LNCaP clone FGC (cell line): ENCODE measurements around the gene GRIN2C.

ENCODE experiments used
- DNase-seq: peaks from one replicate; pipeline ENCODE4 v3.0.0-alpha.2; 2011; ENCODE audit warnings: low read depth
- H3K4me3 ChIP-seq: 2 replicates; pipeline ENCODE4 v1.5.1; 2011; ENCODE audit warnings: mild to moderate bottlenecking, low read depth, low read length, control low read depth
- TF ChIP-seq, protein P1 (sequence below): IDR thresholded peaks from 2 replicates; pipeline ENCODE4 v1.5.1; 2012; ENCODE audit warnings: mild to moderate bottlenecking; ENCODE audit not compliant: control insufficient read depth, insufficient read depth; ENCODE audit errors: extremely low read depth

Gene GRIN2C

DNA sequence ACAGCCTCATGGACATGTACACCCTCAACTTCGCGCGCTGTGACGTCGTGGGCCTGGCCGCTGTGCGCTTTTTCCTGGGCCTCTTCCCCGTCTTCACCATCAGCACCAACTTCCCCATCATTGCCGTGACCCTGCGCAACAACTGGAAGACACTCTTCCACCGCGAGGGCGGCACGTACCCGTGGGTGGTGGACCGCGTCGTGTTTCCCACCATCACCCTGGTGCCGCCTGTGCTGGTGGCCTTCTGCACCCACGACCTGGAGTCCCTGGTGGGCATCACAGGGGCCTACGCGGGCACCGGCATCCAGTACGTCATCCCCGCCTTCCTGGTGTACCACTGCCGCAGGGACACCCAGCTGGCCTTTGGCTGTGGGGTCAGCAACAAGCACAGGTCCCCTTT lies 23.5 kb downstream of the GRIN2C start:
- DNase-seq = no peak
- no peak overlapping the region for H3K4me3 ChIP-seq
- TF ChIP-seq, protein P1, sequence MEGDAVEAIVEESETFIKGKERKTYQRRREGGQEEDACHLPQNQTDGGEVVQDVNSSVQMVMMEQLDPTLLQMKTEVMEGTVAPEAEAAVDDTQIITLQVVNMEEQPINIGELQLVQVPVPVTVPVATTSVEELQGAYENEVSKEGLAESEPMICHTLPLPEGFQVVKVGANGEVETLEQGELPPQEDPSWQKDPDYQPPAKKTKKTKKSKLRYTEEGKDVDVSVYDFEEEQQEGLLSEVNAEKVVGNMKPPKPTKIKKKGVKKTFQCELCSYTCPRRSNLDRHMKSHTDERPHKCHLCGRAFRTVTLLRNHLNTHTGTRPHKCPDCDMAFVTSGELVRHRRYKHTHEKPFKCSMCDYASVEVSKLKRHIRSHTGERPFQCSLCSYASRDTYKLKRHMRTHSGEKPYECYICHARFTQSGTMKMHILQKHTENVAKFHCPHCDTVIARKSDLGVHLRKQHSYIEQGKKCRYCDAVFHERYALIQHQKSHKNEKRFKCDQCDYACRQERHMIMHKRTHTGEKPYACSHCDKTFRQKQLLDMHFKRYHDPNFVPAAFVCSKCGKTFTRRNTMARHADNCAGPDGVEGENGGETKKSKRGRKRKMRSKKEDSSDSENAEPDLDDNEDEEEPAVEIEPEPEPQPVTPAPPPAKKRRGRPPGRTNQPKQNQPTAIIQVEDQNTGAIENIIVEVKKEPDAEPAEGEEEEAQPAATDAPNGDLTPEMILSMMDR = no peak

DNA sequence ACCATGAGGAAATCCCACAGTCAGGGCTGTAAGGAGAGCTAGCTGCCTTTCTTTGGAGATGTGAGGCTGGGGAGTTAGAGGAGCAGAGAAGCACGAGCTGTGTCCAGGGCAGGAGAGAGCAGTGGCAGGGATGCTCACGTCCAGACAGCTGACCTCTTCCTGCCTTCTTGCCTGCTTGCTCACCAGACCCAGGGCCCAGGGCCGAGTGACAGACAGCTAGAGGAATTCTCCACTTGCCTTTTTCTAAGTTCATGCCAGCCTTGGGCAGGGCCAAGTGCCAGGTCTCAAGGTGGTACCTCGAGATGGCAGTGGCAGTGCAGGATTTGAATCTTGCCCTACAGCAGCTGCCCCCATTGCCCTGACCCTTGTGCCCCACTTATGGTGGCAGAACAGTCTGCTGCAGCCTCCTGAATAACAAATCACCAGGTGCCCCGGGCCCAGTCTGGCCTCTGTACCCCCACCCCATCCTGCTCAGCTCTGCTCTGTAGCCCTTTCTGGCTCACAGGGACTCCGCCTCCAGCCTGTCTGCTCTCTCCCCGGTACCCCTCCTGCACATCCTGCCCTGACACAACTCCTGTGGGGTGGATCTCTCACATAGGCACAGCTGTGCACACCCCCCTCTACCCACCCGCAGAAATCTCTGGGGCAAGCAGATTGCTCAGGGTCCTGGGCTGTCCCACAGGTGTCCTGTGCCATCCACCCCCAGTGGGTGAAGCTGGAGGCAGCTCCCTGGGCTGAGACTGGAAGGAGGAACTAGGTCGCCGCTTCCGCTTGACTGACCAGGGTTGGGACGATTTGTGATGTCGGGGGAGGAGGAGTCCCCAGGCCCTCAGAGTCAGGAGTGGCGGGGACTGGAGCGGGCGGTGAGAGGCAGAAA lies 25.9 kb downstream of the GRIN2C start:
- TF ChIP-seq, protein P1 = no peak
- H3K4me3 ChIP-seq = no peak overlapping the region
- no peak for DNase-seq

- DNase-seq = no peak
- TF ChIP-seq, protein P1 = no peak
- H3K4me3 ChIP-seq = no peak overlapping the region
Observed at GRCh38 chr17:74832421-74832820, 27.3 kb downstream of the GRIN2C start.

- no peak for DNase-seq
- TF ChIP-seq, protein P1 = no peak
- no peak overlapping the region for H3K4me3 ChIP-seq
Observed at GRCh38 chr17:74831444-74832146, 28.1 kb downstream of the GRIN2C start.

GRCh38 chr17:74830861-74831260 lies 28.8 kb downstream of the GRIN2C start:
- TF ChIP-seq, protein P1 = no peak
- no peak for DNase-seq
- no peak overlapping the region for H3K4me3 ChIP-seq

DNA sequence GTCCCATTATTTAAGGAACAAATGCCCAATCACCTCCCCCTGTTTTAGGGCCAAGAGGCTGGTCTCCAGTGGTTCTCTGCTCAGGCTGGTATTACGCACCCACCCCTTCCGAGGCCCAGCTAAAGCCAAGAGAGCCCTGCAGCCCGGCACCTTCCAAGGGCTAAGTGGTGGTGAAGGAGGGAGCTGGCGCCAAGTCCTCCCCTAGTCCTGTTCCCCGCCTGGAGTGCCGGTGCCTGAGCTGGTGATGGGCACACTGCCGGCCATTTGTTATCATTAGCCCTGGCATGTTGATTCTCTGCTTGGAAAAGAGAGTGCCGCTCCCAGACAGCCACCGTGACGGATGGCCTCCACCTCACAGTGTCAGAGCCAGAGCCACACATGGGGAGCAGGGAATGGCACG lies 31.9 kb downstream of the GRIN2C start:
- TF ChIP-seq, protein P1 = no peak
- H3K4me3 ChIP-seq = no peak overlapping the region
- no peak for DNase-seq
